ENCODE measurements around the gene GCK. TPM values are rescaled to one million over a fixed set of nuclear protein-coding genes. Genes with fewer than 3 reads are reported as not detected.

GCK gene
- total and polyA plus RNA-seq, 2 donors (not counting 1 experiment from before 2014, with no cell fraction given), result 0.22 to 0.24 TPM

- H3K4me1 ChIP-seq (ENCODE audit: control insufficient read depth in 2 of 2, insufficient read depth in 2 of 2, low read length in 2 of 2), result peaks cover 9 to 19% of the 10 kb centered on the region in 2 donors
- no peaks in the 10 kb centered on the region for H4K20me1 ChIP-seq (ENCODE audit: control insufficient read depth, insufficient read depth, low read length, poor library complexity, severe bottlenecking)
- DNase-seq (no peak), ATAC-seq (ENCODE audit: low read depth) (no peak)
- no peak overlapping the region for H3K4me2 ChIP-seq (replicated peaks; ENCODE audit: low read depth, low read length, poor library complexity, severe bottlenecking)
- H3K4me1 Mint-ChIP-seq, result peaks cover 19% of the 10 kb centered on the region
- H3K27me3 Mint-ChIP-seq, result no peaks in the 10 kb centered on the region
- CTCF ChIA-PET, result interaction anchor here (1.7 kb wide), 1 partner anchor 57 kb away, joined by 3 read pairs; no protein-coding TSS in a partner anchor
- intact Hi-C loops (cut with micrococcal nuclease), result no loop called here
- no peak overlapping the region for H3K27ac ChIP-seq (ENCODE audit: low read length in 2 of 2)
- H3K9ac ChIP-seq (ENCODE audit: low read length), result no peak overlapping the region
- H3K4me3 Mint-ChIP-seq, result peak overlapping the region; percentile 64
- no peak for TF ChIP-seq EZH2 (IDR thresholded peaks at IDR 0.05; ENCODE audit: borderline replicate concordance, insufficient read depth, low read depth, low read length, poor library complexity, severe bottlenecking)
- TF ChIP-seq, protein P1, sequence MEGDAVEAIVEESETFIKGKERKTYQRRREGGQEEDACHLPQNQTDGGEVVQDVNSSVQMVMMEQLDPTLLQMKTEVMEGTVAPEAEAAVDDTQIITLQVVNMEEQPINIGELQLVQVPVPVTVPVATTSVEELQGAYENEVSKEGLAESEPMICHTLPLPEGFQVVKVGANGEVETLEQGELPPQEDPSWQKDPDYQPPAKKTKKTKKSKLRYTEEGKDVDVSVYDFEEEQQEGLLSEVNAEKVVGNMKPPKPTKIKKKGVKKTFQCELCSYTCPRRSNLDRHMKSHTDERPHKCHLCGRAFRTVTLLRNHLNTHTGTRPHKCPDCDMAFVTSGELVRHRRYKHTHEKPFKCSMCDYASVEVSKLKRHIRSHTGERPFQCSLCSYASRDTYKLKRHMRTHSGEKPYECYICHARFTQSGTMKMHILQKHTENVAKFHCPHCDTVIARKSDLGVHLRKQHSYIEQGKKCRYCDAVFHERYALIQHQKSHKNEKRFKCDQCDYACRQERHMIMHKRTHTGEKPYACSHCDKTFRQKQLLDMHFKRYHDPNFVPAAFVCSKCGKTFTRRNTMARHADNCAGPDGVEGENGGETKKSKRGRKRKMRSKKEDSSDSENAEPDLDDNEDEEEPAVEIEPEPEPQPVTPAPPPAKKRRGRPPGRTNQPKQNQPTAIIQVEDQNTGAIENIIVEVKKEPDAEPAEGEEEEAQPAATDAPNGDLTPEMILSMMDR (IDR thresholded peaks at IDR 0.05), result no peak
- peaks cover 0 to 3% (median 0%) of the 10 kb centered on the region in 4 experiments for H3K27me3 ChIP-seq (replicated peaks in 1 of 4; ENCODE audit: control extremely low read depth in 1 of 4, control insufficient read depth in 3 of 4, insufficient read depth in 4 of 4, low read length in 3 of 4)
- peaks cover 3 to 9% (median 8%) of the 10 kb centered on the region in 3 donors for H3K9me3 ChIP-seq (ENCODE audit: control extremely low read depth in 1 of 3, control insufficient read depth in 2 of 3, insufficient read depth in 1 of 3, low read length in 2 of 3)
- H3K4me3 ChIP-seq (ENCODE audit: control extremely low read depth in 1 of 5, extremely low read depth in 1 of 5, insufficient read depth in 1 of 5, low read depth in 2 of 5, low read length in 4 of 5), result no peak overlapping the region
- POLR2A ChIA-PET, result no interaction called here
- H3K79me2 ChIP-seq (ENCODE audit: control insufficient read depth, insufficient read depth, low read length), result peaks cover 28% of the 10 kb centered on the region
- H2AFZ ChIP-seq (ENCODE audit: insufficient read depth, low read depth, low read length, poor library complexity, severe bottlenecking), result no peak overlapping the region
- peaks cover 0 to 6% of the 10 kb centered on the region in 2 experiments for H3K36me3 ChIP-seq (replicated peaks in 1 of 2; ENCODE audit: control extremely low read depth in 1 of 2, control insufficient read depth in 1 of 2, extremely low read depth in 1 of 2, insufficient read depth in 2 of 2, low read length in 1 of 2)
- no peak overlapping the region for H3K27ac Mint-ChIP-seq
- H3K9me3 Mint-ChIP-seq (ENCODE audit: insufficient read depth), result peaks cover 3% of the 10 kb centered on the region
- 93% methylated on average over 3 of the region's 6 CpGs for WGBS (ENCODE audit: insufficient coverage)
Observed at GRCh38 chr7:44124822-44125202, 64.4 kb downstream of the GCK start.

GRCh38 chr7:44123190-44124003 lies 65.8 kb downstream of the GCK start, which contains the start of gene POLD2:
Gene POLD2 (minus strand): TSS chr7:44123548. CDS start chr7:44122053, 1,495 bp downstream.
- H3K4me1 ChIP-seq (ENCODE audit: control insufficient read depth in 2 of 2, insufficient read depth in 2 of 2, low read length in 2 of 2), result peaks cover 9 to 19% of the 10 kb centered on the region in 2 donors
- ChIA-PET POLR2A (interaction anchor here (0.6 to 1.8 kb wide), 4 partner anchors 18 to 58 kb away, joined by 3 to 10 read pairs (median 6); no protein-coding TSS in a partner anchor), CTCF (interaction anchor here (0.9 to 1.6 kb wide), 4 partner anchors 19 to 104 kb away, joined by 3 to 5 read pairs (median 4); partner anchors contain the start of gene AEBP1)
- peaks cover 33% of the 10 kb centered on the region for H3K79me2 ChIP-seq (ENCODE audit: control insufficient read depth, insufficient read depth, low read length)
- peaks cover 0 to 13% of the 10 kb centered on the region in 2 experiments for H3K36me3 ChIP-seq (replicated peaks in 1 of 2; ENCODE audit: control extremely low read depth in 1 of 2, control insufficient read depth in 1 of 2, extremely low read depth in 1 of 2, insufficient read depth in 2 of 2, low read length in 1 of 2)
- H3K9ac ChIP-seq (ENCODE audit: low read length), result peak within 1 kb of the TSS; percentile 87
- peak within 1 kb of the TSS; percentile 67 to 78 (median 76) for H3K4me3 ChIP-seq (ENCODE audit: control extremely low read depth in 1 of 5, extremely low read depth in 1 of 5, insufficient read depth in 1 of 5, low read depth in 2 of 5, low read length in 4 of 5)
- peaks cover 3% of the 10 kb centered on the region for H3K9me3 Mint-ChIP-seq (ENCODE audit: insufficient read depth)
- peaks cover 3 to 9% (median 8%) of the 10 kb centered on the region in 3 donors for H3K9me3 ChIP-seq (ENCODE audit: control extremely low read depth in 1 of 3, control insufficient read depth in 2 of 3, insufficient read depth in 1 of 3, low read length in 2 of 3)
- H3K4me2 ChIP-seq (replicated peaks; ENCODE audit: low read depth, low read length, poor library complexity, severe bottlenecking), result peak within 1 kb of the TSS; percentile 98
- H3K4me3 Mint-ChIP-seq, result peak within 1 kb of the TSS; percentile 97
- no peaks in the 10 kb centered on the region for H3K27me3 ChIP-seq (replicated peaks in 1 of 4; ENCODE audit: control extremely low read depth in 1 of 4, control insufficient read depth in 3 of 4, insufficient read depth in 4 of 4, low read length in 3 of 4)
- WGBS (ENCODE audit: insufficient coverage), result under 1% methylated on average over 86 of the region's 86 CpGs
- TF ChIP-seq, protein P1 (IDR thresholded peaks at IDR 0.05), result no peak
- no peak for TF ChIP-seq EZH2 (IDR thresholded peaks at IDR 0.05; ENCODE audit: borderline replicate concordance, insufficient read depth, low read depth, low read length, poor library complexity, severe bottlenecking)
- ATAC-seq (ENCODE audit: low read depth) (peak; percentile 98), DNase-seq (peak; percentile 97)
- H3K27ac Mint-ChIP-seq, result peak within 1 kb of the TSS; percentile 93
- peak within 1 kb of the TSS; percentile 98 for H2AFZ ChIP-seq (ENCODE audit: insufficient read depth, low read depth, low read length, poor library complexity, severe bottlenecking)
- H3K4me1 Mint-ChIP-seq, result peaks cover 22% of the 10 kb centered on the region
- no peaks in the 10 kb centered on the region for H3K27me3 Mint-ChIP-seq
- H4K20me1 ChIP-seq (ENCODE audit: control insufficient read depth, insufficient read depth, low read length, poor library complexity, severe bottlenecking), result no peaks in the 10 kb centered on the region
- intact Hi-C loops (cut with micrococcal nuclease), result loop anchor here (1.0 to 2.0 kb wide), 6 partner anchors 18 to 77 kb away; partner anchors contain the start of genes POLM and YKT6
- H3K27ac ChIP-seq (ENCODE audit: low read length in 2 of 2), result peak within 1 kb of the TSS; percentile 59 to 80
